ENCODE data around the gene CYTIP. TPM values are rescaled to one million over a fixed set of nuclear protein-coding genes. Genes with fewer than 3 reads are reported as not detected.

CYTIP gene
- total RNA-seq, 1 donor from 2014 or later: 5.5 TPM

GRCh38 chr2:157476953-157477709 lies 33.2 kb upstream of the CYTIP start:
- Histone ChIP-seq H3K27ac (no peak overlapping the region), H3K27me3 (no peaks in the 10 kb centered on the region), H3K36me3 (no peaks in the 10 kb centered on the region), H3K4me3 (no peak overlapping the region), H3K4me1 (no peaks in the 10 kb centered on the region), H3K9me3 (no peaks in the 10 kb centered on the region)
- intact Hi-C loops (cut with DNase I): no loop called here
- no peak for DNase-seq (ENCODE audit: low spot score in 2 of 2)
- TF ChIP-seq, protein P1, sequence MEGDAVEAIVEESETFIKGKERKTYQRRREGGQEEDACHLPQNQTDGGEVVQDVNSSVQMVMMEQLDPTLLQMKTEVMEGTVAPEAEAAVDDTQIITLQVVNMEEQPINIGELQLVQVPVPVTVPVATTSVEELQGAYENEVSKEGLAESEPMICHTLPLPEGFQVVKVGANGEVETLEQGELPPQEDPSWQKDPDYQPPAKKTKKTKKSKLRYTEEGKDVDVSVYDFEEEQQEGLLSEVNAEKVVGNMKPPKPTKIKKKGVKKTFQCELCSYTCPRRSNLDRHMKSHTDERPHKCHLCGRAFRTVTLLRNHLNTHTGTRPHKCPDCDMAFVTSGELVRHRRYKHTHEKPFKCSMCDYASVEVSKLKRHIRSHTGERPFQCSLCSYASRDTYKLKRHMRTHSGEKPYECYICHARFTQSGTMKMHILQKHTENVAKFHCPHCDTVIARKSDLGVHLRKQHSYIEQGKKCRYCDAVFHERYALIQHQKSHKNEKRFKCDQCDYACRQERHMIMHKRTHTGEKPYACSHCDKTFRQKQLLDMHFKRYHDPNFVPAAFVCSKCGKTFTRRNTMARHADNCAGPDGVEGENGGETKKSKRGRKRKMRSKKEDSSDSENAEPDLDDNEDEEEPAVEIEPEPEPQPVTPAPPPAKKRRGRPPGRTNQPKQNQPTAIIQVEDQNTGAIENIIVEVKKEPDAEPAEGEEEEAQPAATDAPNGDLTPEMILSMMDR (IDR thresholded peaks at IDR 0.05): no peak

- Histone ChIP-seq H3K9me3 (no peaks in the 10 kb centered on the region), H3K4me3 (no peak overlapping the region), H3K36me3 (no peaks in the 10 kb centered on the region), H3K27me3 (no peaks in the 10 kb centered on the region), H3K27ac (no peak overlapping the region), H3K4me1 (no peaks in the 10 kb centered on the region)
- TF ChIP-seq, protein P1 (IDR thresholded peaks at IDR 0.05): no peak
- DNase-seq (ENCODE audit: low spot score in 2 of 2): no peak
- intact Hi-C loops (cut with DNase I): no loop called here
These were observed 32.0 kb upstream of the CYTIP start for GRCh38 chr2:157475722-157476390.

- TF ChIP-seq, protein P1 (IDR thresholded peaks at IDR 0.05): no peak
- intact Hi-C loops (cut with DNase I): no loop called here
- no peak for DNase-seq (ENCODE audit: low spot score in 2 of 2)
- Histone ChIP-seq H3K27me3 (no peaks in the 10 kb centered on the region), H3K27ac (no peak overlapping the region), H3K9me3 (no peaks in the 10 kb centered on the region), H3K36me3 (no peaks in the 10 kb centered on the region), H3K4me3 (no peak overlapping the region), H3K4me1 (no peaks in the 10 kb centered on the region)
These were observed 29.7 kb upstream of the CYTIP start for GRCh38 chr2:157473581-157473980.

DNA sequence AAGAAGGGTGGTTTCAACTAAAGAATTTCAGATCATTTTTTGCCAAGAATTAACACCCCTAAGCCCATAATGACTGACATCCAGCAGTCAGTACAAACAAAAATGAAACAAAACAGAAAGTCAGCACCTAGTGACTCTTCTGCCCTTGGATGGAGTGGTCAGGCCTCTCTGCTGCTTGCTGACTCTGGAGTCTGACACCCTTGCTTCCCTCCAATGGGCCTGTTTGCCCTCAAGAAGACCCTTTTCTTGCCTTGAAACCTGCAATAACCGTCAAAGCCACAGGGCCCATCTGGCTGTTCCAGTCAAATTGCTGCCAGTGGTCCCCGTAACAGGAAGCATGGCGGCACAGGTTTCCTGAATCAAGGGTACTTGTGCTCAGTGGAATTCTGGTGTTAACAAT lies 27.2 kb upstream of the CYTIP start:
- H3K4me1 ChIP-seq: no peaks in the 10 kb centered on the region
- H3K36me3 ChIP-seq: no peaks in the 10 kb centered on the region
- no peak for DNase-seq (ENCODE audit: low spot score in 2 of 2)
- H3K27ac ChIP-seq: no peak overlapping the region
- H3K4me3 ChIP-seq: no peak overlapping the region
- TF ChIP-seq, protein P1 (IDR thresholded peaks at IDR 0.05): no peak
- intact Hi-C loops (cut with DNase I): no loop called here
- no peaks in the 10 kb centered on the region for H3K9me3 ChIP-seq
- H3K27me3 ChIP-seq: no peaks in the 10 kb centered on the region

DNA sequence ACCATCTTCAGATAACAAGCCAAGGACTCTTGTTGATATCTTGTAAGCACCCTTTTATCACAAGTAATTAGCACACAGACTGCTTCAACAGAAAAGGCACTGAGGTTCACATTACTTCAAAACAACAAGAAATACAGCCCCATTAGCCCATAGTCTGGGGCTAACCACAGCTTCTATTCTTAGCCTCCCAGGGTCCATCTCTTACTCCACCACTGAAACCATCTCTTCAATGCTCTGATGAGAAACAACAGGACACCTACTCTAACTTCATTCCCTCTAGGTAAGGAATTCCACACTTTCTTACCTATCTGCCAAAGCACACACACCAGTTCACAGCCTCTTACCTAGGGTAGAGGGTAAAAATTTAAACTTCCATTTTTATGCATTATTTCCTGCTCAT lies 26.4 kb upstream of the CYTIP start:
- intact Hi-C loops (cut with DNase I): no loop called here
- Histone ChIP-seq H3K36me3 (no peaks in the 10 kb centered on the region), H3K27me3 (no peaks in the 10 kb centered on the region), H3K9me3 (no peaks in the 10 kb centered on the region), H3K27ac (no peak overlapping the region), H3K4me1 (no peaks in the 10 kb centered on the region), H3K4me3 (no peak overlapping the region)
- TF ChIP-seq, protein P1 (IDR thresholded peaks at IDR 0.05): no peak
- DNase-seq (ENCODE audit: low spot score in 2 of 2): no peak
